Measurements from ENCODE around the gene GPC1. TPM values are rescaled to one million over a fixed set of nuclear protein-coding genes. Genes with fewer than 3 reads are reported as not detected.

Gene GPC1
- total and polyA plus RNA-seq, 2 donors (not counting 1 experiment from before 2014, with no cell fraction given) = 147 to 218 TPM

DNA sequence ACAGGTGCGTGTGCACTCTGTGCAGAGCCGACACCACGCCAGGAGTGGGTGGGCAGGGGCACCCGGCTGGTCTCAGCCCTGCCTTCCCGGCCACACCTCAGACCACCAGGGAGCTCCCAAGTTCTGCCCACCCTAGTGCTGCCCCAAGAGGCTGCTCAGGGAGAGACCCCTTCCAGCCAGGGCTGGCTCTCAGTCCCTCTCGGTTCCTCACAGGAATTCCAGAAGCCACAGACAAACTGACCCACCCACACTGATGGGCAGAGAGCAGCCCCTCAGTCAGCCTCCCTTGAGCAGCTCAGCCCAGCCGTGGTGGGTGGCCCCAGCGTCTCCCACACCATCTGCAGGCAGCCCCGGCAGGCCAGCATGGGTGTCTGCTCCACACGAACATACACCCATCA, 33.8 kb downstream of the GPC1 start:
- H3K9ac ChIP-seq (ENCODE audit: insufficient read depth, low read length) = no peak overlapping the region
- no peak overlapping the region for H2AFZ ChIP-seq (ENCODE audit: low read length)
- no peak overlapping the region for H3K4me2 ChIP-seq (ENCODE audit: extremely low read depth, insufficient read depth, low read length)
- no peaks in the 10 kb centered on the region for H3K4me1 ChIP-seq (ENCODE audit: control insufficient read depth, extremely low read depth, insufficient read depth, low read length)
- no peaks in the 10 kb centered on the region for H4K20me1 ChIP-seq (ENCODE audit: control insufficient read depth, extremely low read depth, insufficient read depth, low read length)
- H3K9me3 ChIP-seq (ENCODE audit: control insufficient read depth, insufficient read depth, low read depth, low read length) = no peaks in the 10 kb centered on the region
- no peak for DNase-seq (ENCODE audit: low read depth in 2 of 2)
- H3K36me3 ChIP-seq (ENCODE audit: control insufficient read depth, insufficient read depth, low read length) = peaks cover 16% of the 10 kb centered on the region
- TF ChIP-seq EZH2 (IDR thresholded peaks at IDR 0.05; ENCODE audit: low read length, missing control alignments) = no peak
- no peak for TF ChIP-seq CTCF (conservative IDR thresholded peaks at IDR 0.05 in 1 of 2, IDR thresholded peaks at IDR 0.05 in 1 of 2; ENCODE audit: low read depth in 1 of 2, low read length in 2 of 2)
- H3K27me3 ChIP-seq (ENCODE audit: control insufficient read depth, insufficient read depth, low read length) = no peaks in the 10 kb centered on the region
- no peak overlapping the region for H3K27ac ChIP-seq (ENCODE audit: insufficient read depth, low read length)
- no peaks in the 10 kb centered on the region for H3K79me2 ChIP-seq (ENCODE audit: control insufficient read depth, insufficient read depth, low read length)
- no peak overlapping the region for H3K4me3 ChIP-seq (replicated peaks in 1 of 4; ENCODE audit: control extremely low read depth in 1 of 4, insufficient read depth in 1 of 4, low read depth in 3 of 4, low read length in 4 of 4)

DNA sequence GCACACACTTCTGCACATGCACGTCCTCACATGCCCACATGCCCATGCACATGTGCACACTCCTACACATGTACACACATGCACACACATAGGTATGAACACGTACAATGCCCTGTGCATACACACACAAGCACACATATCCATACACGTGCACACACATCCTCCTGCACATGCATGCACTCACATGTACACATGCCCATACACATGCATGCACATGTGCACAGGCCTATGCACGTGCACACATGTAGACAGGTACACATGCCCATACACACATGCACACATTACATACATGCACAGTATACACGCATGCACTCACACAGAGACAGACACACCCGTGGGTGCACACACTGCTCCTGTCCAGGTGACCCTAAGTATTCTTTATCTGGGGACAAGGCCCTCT, 34.3 kb downstream of the GPC1 start:
- H3K27ac ChIP-seq (ENCODE audit: insufficient read depth, low read length) = no peak overlapping the region
- no peaks in the 10 kb centered on the region for H3K79me2 ChIP-seq (ENCODE audit: control insufficient read depth, insufficient read depth, low read length)
- H3K27me3 ChIP-seq (ENCODE audit: control insufficient read depth, insufficient read depth, low read length) = no peaks in the 10 kb centered on the region
- no peaks in the 10 kb centered on the region for H3K9me3 ChIP-seq (ENCODE audit: control insufficient read depth, insufficient read depth, low read depth, low read length)
- no peaks in the 10 kb centered on the region for H4K20me1 ChIP-seq (ENCODE audit: control insufficient read depth, extremely low read depth, insufficient read depth, low read length)
- no peaks in the 10 kb centered on the region for H3K4me1 ChIP-seq (ENCODE audit: control insufficient read depth, extremely low read depth, insufficient read depth, low read length)
- no peak overlapping the region for H3K4me3 ChIP-seq (replicated peaks in 1 of 4; ENCODE audit: control extremely low read depth in 1 of 4, insufficient read depth in 1 of 4, low read depth in 3 of 4, low read length in 4 of 4)
- H3K9ac ChIP-seq (ENCODE audit: insufficient read depth, low read length) = no peak overlapping the region
- no peak for TF ChIP-seq EZH2 (IDR thresholded peaks at IDR 0.05; ENCODE audit: low read length, missing control alignments)
- no peak for TF ChIP-seq CTCF (conservative IDR thresholded peaks at IDR 0.05 in 1 of 2, IDR thresholded peaks at IDR 0.05 in 1 of 2; ENCODE audit: low read depth in 1 of 2, low read length in 2 of 2)
- DNase-seq (ENCODE audit: low read depth in 2 of 2) = no peak
- no peak overlapping the region for H2AFZ ChIP-seq (ENCODE audit: low read length)
- no peak overlapping the region for H3K4me2 ChIP-seq (ENCODE audit: extremely low read depth, insufficient read depth, low read length)
- peaks cover 11% of the 10 kb centered on the region for H3K36me3 ChIP-seq (ENCODE audit: control insufficient read depth, insufficient read depth, low read length)

- Histone ChIP-seq H2AFZ (ENCODE audit: low read length) (no peak overlapping the region), H3K4me3 (replicated peaks in 1 of 4; ENCODE audit: control extremely low read depth in 1 of 4, insufficient read depth in 1 of 4, low read depth in 3 of 4, low read length in 4 of 4) (no peak overlapping the region), H3K27me3 (ENCODE audit: control insufficient read depth, insufficient read depth, low read length) (no peaks in the 10 kb centered on the region), H3K79me2 (ENCODE audit: control insufficient read depth, insufficient read depth, low read length) (no peaks in the 10 kb centered on the region), H3K27ac (ENCODE audit: insufficient read depth, low read length) (no peak overlapping the region), H3K4me1 (ENCODE audit: control insufficient read depth, extremely low read depth, insufficient read depth, low read length) (no peaks in the 10 kb centered on the region), H3K4me2 (ENCODE audit: extremely low read depth, insufficient read depth, low read length) (no peak overlapping the region), H3K36me3 (ENCODE audit: control insufficient read depth, insufficient read depth, low read length) (no peaks in the 10 kb centered on the region), H4K20me1 (ENCODE audit: control insufficient read depth, extremely low read depth, insufficient read depth, low read length) (no peaks in the 10 kb centered on the region), H3K9ac (ENCODE audit: insufficient read depth, low read length) (no peak overlapping the region), H3K9me3 (ENCODE audit: control insufficient read depth, insufficient read depth, low read depth, low read length) (no peaks in the 10 kb centered on the region)
- DNase-seq (ENCODE audit: low read depth in 2 of 2) = no peak
- TF ChIP-seq CTCF (conservative IDR thresholded peaks at IDR 0.05 in 1 of 2, IDR thresholded peaks at IDR 0.05 in 1 of 2; ENCODE audit: low read depth in 1 of 2, low read length in 2 of 2) (no peak), EZH2 (IDR thresholded peaks at IDR 0.05; ENCODE audit: low read length, missing control alignments) (no peak)
Measured at GRCh38 chr2:240472078-240472790, 36.8 kb downstream of the GPC1 start.

Measured in fibroblast of lung (primary cell).